ENCODE measurements around the gene ACOXL.

Gene ACOXL

DNA sequence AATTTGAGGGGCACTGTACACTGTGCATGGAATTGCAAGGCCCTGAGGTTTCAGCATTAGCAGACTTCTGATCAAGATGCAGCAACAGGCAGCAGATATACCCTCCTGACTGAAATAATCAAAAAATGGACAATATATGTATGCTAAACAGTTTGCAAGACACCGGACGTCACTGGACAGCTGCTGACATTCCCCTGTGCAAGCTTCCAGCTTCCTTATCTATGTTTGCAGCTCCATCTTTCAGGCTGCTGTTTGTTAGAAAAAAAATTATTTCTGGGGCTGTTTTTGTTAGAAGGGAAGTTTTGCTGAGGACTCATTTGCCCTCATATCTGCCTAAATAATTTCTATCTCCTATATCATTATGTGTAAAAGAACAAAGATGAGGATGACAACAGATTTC is 208.9 kb downstream of the ACOXL start:
- H3K27me3 ChIP-seq (ENCODE audit: control insufficient read depth, low read length) = no peaks in the 10 kb centered on the region
- H3K9me3 ChIP-seq (ENCODE audit: control insufficient read depth, insufficient read depth, low read length) = no peaks in the 10 kb centered on the region
- H3K4me2 ChIP-seq (ENCODE audit: low read length) = no peak overlapping the region
- H3K9me2 ChIP-seq (replicated peaks; ENCODE audit: control insufficient read depth, low read length) = no peaks in the 10 kb centered on the region
- no peak overlapping the region for H3K27ac ChIP-seq (ENCODE audit: low read depth, low read length)
- no peaks in the 10 kb centered on the region for H3F3A ChIP-seq (ENCODE audit: control insufficient read depth, insufficient read depth)
- H4K20me1 ChIP-seq (ENCODE audit: control insufficient read depth, insufficient read depth, low read depth, low read length) = no peaks in the 10 kb centered on the region
- no peaks in the 10 kb centered on the region for H3K4me1 ChIP-seq (ENCODE audit: control insufficient read depth, low read length)
- H3K79me2 ChIP-seq (ENCODE audit: control insufficient read depth, low read length) = no peaks in the 10 kb centered on the region
- TF ChIP-seq EZH2phosphoT487 (IDR thresholded peaks at IDR 0.05; ENCODE audit: borderline replicate concordance, low read length) = no peak
- TF ChIP-seq, protein P1, sequence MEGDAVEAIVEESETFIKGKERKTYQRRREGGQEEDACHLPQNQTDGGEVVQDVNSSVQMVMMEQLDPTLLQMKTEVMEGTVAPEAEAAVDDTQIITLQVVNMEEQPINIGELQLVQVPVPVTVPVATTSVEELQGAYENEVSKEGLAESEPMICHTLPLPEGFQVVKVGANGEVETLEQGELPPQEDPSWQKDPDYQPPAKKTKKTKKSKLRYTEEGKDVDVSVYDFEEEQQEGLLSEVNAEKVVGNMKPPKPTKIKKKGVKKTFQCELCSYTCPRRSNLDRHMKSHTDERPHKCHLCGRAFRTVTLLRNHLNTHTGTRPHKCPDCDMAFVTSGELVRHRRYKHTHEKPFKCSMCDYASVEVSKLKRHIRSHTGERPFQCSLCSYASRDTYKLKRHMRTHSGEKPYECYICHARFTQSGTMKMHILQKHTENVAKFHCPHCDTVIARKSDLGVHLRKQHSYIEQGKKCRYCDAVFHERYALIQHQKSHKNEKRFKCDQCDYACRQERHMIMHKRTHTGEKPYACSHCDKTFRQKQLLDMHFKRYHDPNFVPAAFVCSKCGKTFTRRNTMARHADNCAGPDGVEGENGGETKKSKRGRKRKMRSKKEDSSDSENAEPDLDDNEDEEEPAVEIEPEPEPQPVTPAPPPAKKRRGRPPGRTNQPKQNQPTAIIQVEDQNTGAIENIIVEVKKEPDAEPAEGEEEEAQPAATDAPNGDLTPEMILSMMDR (IDR thresholded peaks at IDR 0.05; ENCODE audit: low read depth, low read length, poor library complexity, severe bottlenecking) = no peak
- H3K36me3 ChIP-seq (ENCODE audit: control insufficient read depth, low read length) = no peaks in the 10 kb centered on the region
- no peak overlapping the region for H3K4me3 ChIP-seq (ENCODE audit: low read length)

DNA sequence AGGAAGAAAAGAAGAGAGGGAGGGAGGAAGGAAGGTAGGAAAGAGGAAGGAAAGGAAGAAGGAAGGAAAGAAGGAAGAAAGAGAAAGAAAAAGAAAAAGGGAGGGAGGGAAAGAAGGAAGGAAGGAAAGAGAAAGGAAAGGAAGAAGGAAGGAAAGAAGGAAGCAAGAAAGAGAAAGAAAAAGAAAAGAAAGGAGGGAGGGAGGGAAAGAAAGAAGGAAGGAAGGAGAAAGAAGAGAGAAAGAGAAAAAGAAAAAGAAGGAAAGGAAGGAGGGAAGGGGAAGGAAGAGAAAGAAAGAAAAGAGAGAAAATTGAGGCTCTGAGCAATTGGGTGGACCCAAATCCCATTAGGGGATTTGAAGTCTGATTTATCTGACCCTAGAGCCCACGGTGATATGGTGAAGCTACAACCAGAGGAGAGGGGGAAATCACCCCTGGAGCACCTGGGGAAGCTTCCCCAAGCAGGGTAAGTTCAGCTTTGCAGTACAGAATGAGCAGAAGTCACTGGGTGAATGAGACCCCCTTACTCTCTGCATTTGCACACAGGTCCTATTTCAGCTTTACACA is 210.8 kb downstream of the ACOXL start:
- no peak overlapping the region for H3K4me2 ChIP-seq (ENCODE audit: low read length)
- no peaks in the 10 kb centered on the region for H3K27me3 ChIP-seq (ENCODE audit: control insufficient read depth, low read length)
- no peaks in the 10 kb centered on the region for H3K4me1 ChIP-seq (ENCODE audit: control insufficient read depth, low read length)
- H3K4me3 ChIP-seq (ENCODE audit: low read length) = no peak overlapping the region
- H3K9me2 ChIP-seq (replicated peaks; ENCODE audit: control insufficient read depth, low read length) = no peaks in the 10 kb centered on the region
- no peaks in the 10 kb centered on the region for H3K79me2 ChIP-seq (ENCODE audit: control insufficient read depth, low read length)
- H3K9me3 ChIP-seq (ENCODE audit: control insufficient read depth, insufficient read depth, low read length) = no peaks in the 10 kb centered on the region
- no peak overlapping the region for H3K27ac ChIP-seq (ENCODE audit: low read depth, low read length)
- no peaks in the 10 kb centered on the region for H4K20me1 ChIP-seq (ENCODE audit: control insufficient read depth, insufficient read depth, low read depth, low read length)
- TF ChIP-seq, protein P1 (IDR thresholded peaks at IDR 0.05; ENCODE audit: low read depth, low read length, poor library complexity, severe bottlenecking) = no peak
- TF ChIP-seq EZH2phosphoT487 (IDR thresholded peaks at IDR 0.05; ENCODE audit: borderline replicate concordance, low read length) = no peak
- no peaks in the 10 kb centered on the region for H3K36me3 ChIP-seq (ENCODE audit: control insufficient read depth, low read length)
- H3F3A ChIP-seq (ENCODE audit: control insufficient read depth, insufficient read depth) = no peaks in the 10 kb centered on the region

DNA sequence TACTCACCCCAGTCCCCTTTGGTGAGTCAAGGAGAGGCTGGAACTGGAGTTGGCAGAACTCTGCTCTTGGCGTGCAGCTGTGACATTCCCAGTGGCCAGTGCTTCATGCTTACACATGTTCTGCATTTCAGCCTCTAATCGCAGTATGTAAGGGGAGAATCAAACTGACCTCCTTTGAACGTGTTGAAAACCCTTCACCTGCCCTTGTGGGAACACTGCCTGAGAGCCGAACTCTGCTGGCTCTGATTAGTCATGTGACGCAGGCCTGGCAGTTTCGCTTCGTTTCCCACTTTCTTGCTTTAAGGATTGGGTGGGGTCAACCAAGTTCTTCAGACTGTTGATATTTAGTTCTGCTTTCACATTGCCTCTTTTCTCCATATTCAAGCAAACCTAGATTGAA is 214.5 kb downstream of the ACOXL start:
- Histone ChIP-seq H3K4me2 (ENCODE audit: low read length) (no peak overlapping the region), H3K79me2 (ENCODE audit: control insufficient read depth, low read length) (no peaks in the 10 kb centered on the region), H3K36me3 (ENCODE audit: control insufficient read depth, low read length) (no peaks in the 10 kb centered on the region), H3K27ac (ENCODE audit: low read depth, low read length) (no peak overlapping the region), H3K9me3 (ENCODE audit: control insufficient read depth, insufficient read depth, low read length) (no peaks in the 10 kb centered on the region), H3F3A (ENCODE audit: control insufficient read depth, insufficient read depth) (no peaks in the 10 kb centered on the region), H3K27me3 (ENCODE audit: control insufficient read depth, low read length) (no peaks in the 10 kb centered on the region), H4K20me1 (ENCODE audit: control insufficient read depth, insufficient read depth, low read depth, low read length) (no peaks in the 10 kb centered on the region), H3K4me1 (ENCODE audit: control insufficient read depth, low read length) (no peaks in the 10 kb centered on the region), H3K9me2 (replicated peaks; ENCODE audit: control insufficient read depth, low read length) (no peaks in the 10 kb centered on the region), H3K4me3 (ENCODE audit: low read length) (no peak overlapping the region)
- no peak for TF ChIP-seq EZH2phosphoT487 (IDR thresholded peaks at IDR 0.05; ENCODE audit: borderline replicate concordance, low read length)
- TF ChIP-seq, protein P1 (IDR thresholded peaks at IDR 0.05; ENCODE audit: low read depth, low read length, poor library complexity, severe bottlenecking) = no peak
